GM13976 (cell line): ENCODE measurements around the gene ZNF205.
A peak's percentile ranks its signal among the peaks of the same experiment; 100 is the strongest.

Source experiments
- DNase-seq: peaks from one replicate; pipeline ENCODE4 v3.0.0; 2012; ENCODE audit warnings: low spot score
- in situ Hi-C: fragments of 300-500 bp; cut with MboI; formaldehyde crosslinking; loops from one replicate; pipeline ENCODE4 v1.12.0; 2022; ENCODE audit warnings: low sequenced_read_pairs, mixed read lengths, inconsistent platforms; ENCODE audit not compliant: unreplicated experiment
- TF ChIP-seq, protein P1 (sequence below): IDR thresholded peaks from 2 replicates; pipeline ENCODE4 v1.5.1; 2012; ENCODE audit warnings: borderline replicate concordance, mild to moderate bottlenecking; ENCODE audit not compliant: insufficient read depth; ENCODE audit errors: extremely low read depth, missing control alignments, control extremely low read depth

Gene ZNF205

DNA sequence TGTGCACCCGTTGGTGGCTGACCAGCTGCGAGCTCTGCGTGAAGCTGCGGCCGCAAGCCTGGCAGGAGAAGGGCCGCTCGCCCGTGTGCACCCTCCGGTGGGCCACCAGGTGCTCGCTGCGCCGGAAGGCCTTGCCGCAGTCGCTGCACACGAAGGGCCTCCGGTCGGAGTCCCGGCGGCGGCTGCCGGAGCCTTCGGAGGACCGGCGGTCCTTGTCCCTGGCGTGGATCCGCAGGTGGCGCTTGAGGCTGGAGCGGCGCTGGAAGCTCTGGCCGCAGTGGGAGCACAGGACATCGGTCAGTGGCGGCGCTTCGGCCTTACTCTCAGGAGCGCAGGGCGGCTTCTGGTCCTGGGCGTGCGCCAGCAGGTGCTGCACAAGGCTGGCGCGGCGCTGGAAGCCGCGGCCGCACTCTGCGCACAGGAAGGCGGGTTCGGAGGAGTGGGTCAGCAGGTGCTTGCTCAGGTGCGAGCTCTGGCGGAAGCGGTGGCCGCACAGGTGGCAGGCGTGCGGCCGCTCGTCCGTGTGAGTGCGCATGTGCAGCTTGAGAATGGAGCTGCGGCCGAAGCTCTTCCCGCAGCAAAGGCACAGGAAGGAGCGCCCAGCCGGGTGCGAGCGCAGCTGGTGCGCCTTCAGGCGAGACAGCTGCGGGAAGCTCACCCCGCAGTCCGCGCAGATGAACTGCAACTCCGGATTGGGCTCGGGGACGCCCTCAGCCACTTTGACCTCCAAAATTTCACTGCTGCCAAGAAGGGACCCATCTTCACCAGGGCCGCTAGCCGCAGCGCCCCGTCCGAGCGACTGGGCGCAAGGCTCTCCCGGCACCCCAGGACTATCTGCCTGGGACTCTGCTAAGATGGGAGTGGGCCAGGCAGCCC lies 22.4 kb upstream of the ZNF205 start:
- no peak for DNase-seq
- in situ Hi-C loops: no loop called here
- TF ChIP-seq, protein P1, sequence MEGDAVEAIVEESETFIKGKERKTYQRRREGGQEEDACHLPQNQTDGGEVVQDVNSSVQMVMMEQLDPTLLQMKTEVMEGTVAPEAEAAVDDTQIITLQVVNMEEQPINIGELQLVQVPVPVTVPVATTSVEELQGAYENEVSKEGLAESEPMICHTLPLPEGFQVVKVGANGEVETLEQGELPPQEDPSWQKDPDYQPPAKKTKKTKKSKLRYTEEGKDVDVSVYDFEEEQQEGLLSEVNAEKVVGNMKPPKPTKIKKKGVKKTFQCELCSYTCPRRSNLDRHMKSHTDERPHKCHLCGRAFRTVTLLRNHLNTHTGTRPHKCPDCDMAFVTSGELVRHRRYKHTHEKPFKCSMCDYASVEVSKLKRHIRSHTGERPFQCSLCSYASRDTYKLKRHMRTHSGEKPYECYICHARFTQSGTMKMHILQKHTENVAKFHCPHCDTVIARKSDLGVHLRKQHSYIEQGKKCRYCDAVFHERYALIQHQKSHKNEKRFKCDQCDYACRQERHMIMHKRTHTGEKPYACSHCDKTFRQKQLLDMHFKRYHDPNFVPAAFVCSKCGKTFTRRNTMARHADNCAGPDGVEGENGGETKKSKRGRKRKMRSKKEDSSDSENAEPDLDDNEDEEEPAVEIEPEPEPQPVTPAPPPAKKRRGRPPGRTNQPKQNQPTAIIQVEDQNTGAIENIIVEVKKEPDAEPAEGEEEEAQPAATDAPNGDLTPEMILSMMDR: no peak

GRCh38 chr16:3091551-3091950 lies 20.8 kb upstream of the ZNF205 start:
- in situ Hi-C loops: no loop called here
- no peak for DNase-seq
- TF ChIP-seq, protein P1: no peak

- in situ Hi-C loops: no loop called here
- DNase-seq: no peak
- TF ChIP-seq, protein P1: no peak
These were observed 19.9 kb upstream of the ZNF205 start for GRCh38 chr16:3092501-3092941.

- peak; percentile 78 for DNase-seq
- TF ChIP-seq, protein P1: peak; percentile 41
- in situ Hi-C loops: no loop called here
These were observed 17.9 kb upstream of the ZNF205 start for GRCh38 chr16:3094289-3095027.

DNA sequence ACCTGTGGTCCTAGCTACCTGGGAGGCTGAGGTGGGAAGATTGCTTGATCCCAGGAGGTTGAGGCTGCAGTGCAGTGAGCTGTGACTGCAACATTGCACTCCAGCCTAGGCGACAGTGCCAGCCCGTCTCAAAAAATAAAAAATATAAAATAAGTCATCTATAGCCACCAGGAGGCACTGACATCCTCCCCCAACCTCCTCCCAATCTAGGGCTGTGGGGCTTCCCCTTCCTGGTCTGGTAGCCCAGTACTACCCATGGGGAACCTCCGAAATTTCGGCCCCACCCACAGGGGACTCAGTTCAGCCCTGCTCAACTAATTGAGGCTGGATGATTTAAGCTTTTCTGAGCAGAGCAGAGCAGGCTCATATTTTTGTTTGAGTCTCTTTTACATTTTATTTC lies 16.5 kb upstream of the ZNF205 start:
- in situ Hi-C loops: no loop called here
- peak; percentile 90 for DNase-seq

GRCh38 chr16:3096362-3096761 lies 16.0 kb upstream of the ZNF205 start:
- in situ Hi-C loops: no loop called here
- no peak for DNase-seq
- TF ChIP-seq, protein P1: no peak

More for the DNA sequence above, 16.5 kb upstream of the ZNF205 start:
- TF ChIP-seq, protein P1: peak; percentile 10
